Liver (tissue), 3 donors: ENCODE data around the gene UBE2E2.

Experiments used
- ATF3 ChIP-seq: IDR thresholded peaks from 2 replicates; pipeline ENCODE4 v1.6.1; 2016; ENCODE audit warnings: antibody characterized with exemption
- CTCF ChIP-seq: fragments of 150-350 bp; IDR thresholded peaks from 2 replicates; pipeline ENCODE4 v1.5.1; 2017; ENCODE audit warnings: improper control_type of control experiment, low read depth, low read length; ENCODE audit not compliant: missing input control
- FOXA1 ChIP-seq: IDR thresholded peaks from 2 replicates; pipeline ENCODE4 v1.6.1; 2016; ENCODE audit warnings: antibody characterized with exemption
- HNF4A ChIP-seq, 2 donors: conservative IDR thresholded peaks; 2 replicates each; pipeline ENCODE4 v1.6.1; 2016; ENCODE audit warnings: antibody characterized with exemption in 2 of 2, mild to moderate bottlenecking in 2 of 2
- HNF4G ChIP-seq: IDR thresholded peaks from 2 replicates; pipeline ENCODE4 v1.6.1; 2016; ENCODE audit warnings: antibody characterized with exemption
- JUND ChIP-seq, 2 donors: IDR thresholded peaks; 2 replicates each; pipeline ENCODE4 v1.6.1; 2016; ENCODE audit warnings: antibody characterized with exemption in 2 of 2
- NR2F2 ChIP-seq: IDR thresholded peaks from 2 replicates; pipeline ENCODE4 v1.6.1; 2016; ENCODE audit warnings: antibody characterized with exemption
- RAD21 ChIP-seq, 2 donors: IDR thresholded peaks; 2 replicates each; pipeline ENCODE4 v1.6.1; 2016; ENCODE audit warnings: antibody characterized with exemption in 2 of 2, mild to moderate bottlenecking in 2 of 2
- REST ChIP-seq: IDR thresholded peaks from 2 replicates; pipeline ENCODE4 v1.6.1; 2016; ENCODE audit warnings: antibody characterized with exemption, mild to moderate bottlenecking
- RXRA ChIP-seq, 2 donors: IDR thresholded peaks; 2 replicates each; pipeline ENCODE4 v1.6.1; 2017 to 2018; ENCODE audit warnings: antibody characterized with exemption in 2 of 2, mild to moderate bottlenecking in 1 of 2
- TAF1 ChIP-seq: conservative IDR thresholded peaks from 2 replicates; pipeline ENCODE4 v1.6.1; 2016; ENCODE audit warnings: antibody characterized with exemption, mild to moderate bottlenecking
- YY1 ChIP-seq: IDR thresholded peaks from 2 replicates; pipeline ENCODE4 v1.6.1; 2016; ENCODE audit warnings: antibody characterized with exemption, mild to moderate bottlenecking
- ZBTB33 ChIP-seq: IDR thresholded peaks from 2 replicates; pipeline ENCODE4 v1.6.1; 2016; ENCODE audit warnings: antibody characterized with exemption
- donor health status: healthy.
- donor health status: healthy.

- TF ChIP-seq CTCF (no peak), RXRA (IDR thresholded peaks at IDR 0.05) (no peak), RAD21 (IDR thresholded peaks at IDR 0.05) (no peak), FOXA1 (no peak), YY1 (no peak), TAF1 (no peak), ATF3 (no peak), NR2F2 (no peak), HNF4G (no peak), HNF4A (conservative IDR thresholded peaks at IDR 0.05) (no peak), JUND (IDR thresholded peaks at IDR 0.05) (no peak), REST (no peak), ZBTB33 (no peak)
Observed at GRCh38 chr3:23232016-23232415, 28.9 kb downstream of the UBE2E2 start.
